Smooth muscle cell of the brain vasculature (primary cell): ENCODE results near the gene STC2.

Source experiments
- DNase-seq: peaks from one replicate; pipeline ENCODE4 v3.0.0-alpha.2; 2012; ENCODE audit warnings: low read depth, low spot score

STC2 gene

GRCh38 chr5:173268750-173269432 lies 59.3 kb downstream of the STC2 start:
- DNase-seq, result no peak

- no peak for DNase-seq
Observed at GRCh38 chr5:173265433-173265832, 62.8 kb downstream of the STC2 start.
